GM12878 (cell line): ENCODE data around the gene TCP11X2. TPM values are rescaled to one million over a fixed set of nuclear protein-coding genes. Genes with fewer than 3 reads are reported as not detected.
A peak's percentile ranks its signal among the peaks of the same experiment; 100 is the strongest.
"Not testable (repeated sequence)": the region's sequence is repeated elsewhere in the genome, so short reads cannot be mapped to it uniquely, and the experiment has no call there.

ENCODE experiments used
- ATAC-seq: fragments of 200-7000 bp; cut with Tn5 transposase; 3 replicates; pipeline ENCODE4 v1.9.1; 2020; ENCODE audit warnings: mild to moderate bottlenecking, moderate library complexity
- Bru-seq: library from RNA; stranded (reverse); fragments of 400-500 nt; gene quantifications from one replicate; lab custom pipeline; 2021; lab: Mats Ljungman, UMichigan
- BruChase-seq, 2 experiments: library from RNA; stranded (reverse); fragments of 400-500 nt; gene quantifications; one replicate each; lab custom pipeline; 2021; lab: Mats Ljungman, UMichigan
- BruUV-seq: library from RNA; stranded (reverse); fragments of 400-500 nt; replicated peaks from 2 replicates; lab custom pipeline; 2021; lab: Mats Ljungman, UMichigan
- CTCF ChIA-PET: fragments of 300-600 bp; sonication (Branson Sonifier 250); formaldehyde crosslinking; extraction: SDS; loops from one replicate; lab custom pipeline; 2021; ENCODE audit warnings: inconsistent platforms; lab: Yijun Ruan, JAX
- POLR2A ChIA-PET: fragments of 350-600 bp; formaldehyde crosslinking; extraction: SDS; loops from one replicate; lab custom pipeline; 2021; ENCODE audit warnings: inconsistent platforms; lab: Charles Lee
- RAD21 ChIA-PET: fragments of 300-600 bp; sonication (Branson Sonifier 250); formaldehyde crosslinking; loops from one replicate; lab custom pipeline; 2023; ENCODE audit warnings: antibody characterized with exemption; ENCODE audit not compliant: unreplicated experiment; lab: Charles Lee
- SMC1A ChIA-PET: fragments of 300-600 bp; sonication (Branson Sonifier 250); formaldehyde crosslinking; loops from one replicate; lab custom pipeline; 2023; ENCODE audit not compliant: unreplicated experiment, uncharacterized antibody; lab: Charles Lee
- DNase-seq: peaks from one replicate; pipeline ENCODE4 v3.0.0-alpha.2; 2011; ENCODE audit warnings: low read depth, low spot score
- FAIRE-seq: peaks from 3 replicates; lab custom pipeline; 2011; peaks lifted over from hg19 to GRCh38; lab: Jason Lieb, UNC
- H2AFZ ChIP-seq: 2 replicates; pipeline ENCODE4 v1.6.0; 2011; ENCODE audit warnings: low read depth, low read length, control low read depth; ENCODE audit not compliant: control insufficient read depth
- H3K27ac ChIP-seq: 2 replicates; pipeline ENCODE4 v1.5.1; 2011; ENCODE audit warnings: control low read depth; ENCODE audit not compliant: control insufficient read depth, insufficient read depth
- H3K27me3 ChIP-seq, 2 experiments: replicated peaks in 1 of 2; 2 replicates each; pipeline versions ENCODE4 v1.6.0 to v1.6.1; 2011; ENCODE audit warnings: low read length in 1 of 2; ENCODE audit not compliant: control insufficient read depth in 2 of 2, insufficient read depth in 2 of 2
- H3K36me3 ChIP-seq, 2 experiments: 2 replicates each; pipeline ENCODE4 v1.5.1; 2011; ENCODE audit warnings: low read length in 1 of 2; ENCODE audit not compliant: control insufficient read depth in 2 of 2, insufficient read depth in 2 of 2
- H3K4me1 ChIP-seq: 2 replicates; pipeline ENCODE4 v1.6.1; 2011; ENCODE audit warnings: mild to moderate bottlenecking, low read length, moderate library complexity, mixed read lengths; ENCODE audit not compliant: control insufficient read depth, insufficient read depth
- H3K4me2 ChIP-seq: 2 replicates; pipeline ENCODE4 v1.6.0; 2011; ENCODE audit warnings: control low read depth; ENCODE audit not compliant: control insufficient read depth, insufficient read depth
- H3K4me3 ChIP-seq: fragments of 200-600 bp; sonication (generic); 2 replicates; pipeline ENCODE4 v1.5.1; 2016
- H3K79me2 ChIP-seq: 2 replicates; pipeline ENCODE4 v1.6.0; 2011; ENCODE audit warnings: low read length; ENCODE audit not compliant: control insufficient read depth, insufficient read depth
- H3K9ac ChIP-seq: 2 replicates; pipeline ENCODE4 v1.8.0; 2011; ENCODE audit warnings: low read length, control low read depth, mixed read lengths; ENCODE audit not compliant: control insufficient read depth, insufficient read depth
- H3K9me3 ChIP-seq: replicated peaks from 3 replicates; pipeline ENCODE4 v1.5.1; 2011; ENCODE audit warnings: mild to moderate bottlenecking, low read length; ENCODE audit not compliant: control insufficient read depth, insufficient read depth
- H4K20me1 ChIP-seq: 2 replicates; pipeline ENCODE4 v1.6.0; 2011; ENCODE audit not compliant: control insufficient read depth, insufficient read depth
- IRF3 ChIP-seq: fragments of 450-650 bp; IDR thresholded peaks from 2 replicates; pipeline ENCODE4 v1.6.1; 2014; ENCODE audit warnings: mild to moderate bottlenecking
- NFXL1 ChIP-seq: fragments of 450-650 bp; IDR thresholded peaks from 2 replicates; pipeline ENCODE4 v1.6.1; 2017; ENCODE audit warnings: antibody characterized with exemption, mild to moderate bottlenecking, borderline replicate concordance
- RAD21 ChIP-seq: IDR thresholded peaks from 2 replicates; pipeline ENCODE4 v1.6.1; 2011; ENCODE audit warnings: mild to moderate bottlenecking, low read depth, low read length, moderate library complexity; ENCODE audit not compliant: insufficient read depth
- ZBTB40 ChIP-seq: fragments of 450-650 bp; IDR thresholded peaks from 2 replicates; pipeline ENCODE4 v1.6.1; 2016; ENCODE audit warnings: mild to moderate bottlenecking, moderate library complexity, borderline replicate concordance
- ZNF207 ChIP-seq: fragments of 450-650 bp; IDR thresholded peaks from 2 replicates; pipeline ENCODE4 v1.6.1; 2014; ENCODE audit warnings: antibody characterized with exemption, mild to moderate bottlenecking, borderline replicate concordance
- ZNF274 ChIP-seq: IDR thresholded peaks from one replicate; pipeline ENCODE4 v1.8.0; 2011; ENCODE audit not compliant: insufficient read length, insufficient read depth
- WGBS: methylation state at CpG from one replicate; pipeline ENCODE4 v1.1.6; 2016; ENCODE audit warnings: low lambda C conversion rate; ENCODE audit not compliant: insufficient replicate concordance, insufficient coverage; ENCODE audit errors: missing lambda C conversion rate; 5-methylcytosine and 5-hydroxymethylcytosine counted together
- in situ Hi-C: fragments of 300-500 bp; cut with MboI; formaldehyde crosslinking; loops from 9 replicates; pipeline ENCODE4 v1.14.3; 2018; ENCODE audit warnings: mixed read lengths
- intact Hi-C: fragments of 100-400 bp; cut with micrococcal nuclease; formaldehyde crosslinking; loops from one replicate; pipeline ENCODE4 v1.14.2; 2022; ENCODE audit not compliant: unreplicated experiment
- long read RNA-seq, 2 experiments: library from polyadenylated mRNA; unstranded; transcript quantifications; one replicate each; pipeline ENCODE4 v2.0.0, GENCODE V29; 2019 to 2020
- polyA minus RNA-seq, 3 experiments: library from RNA; depleted of rRNA, polyadenylated mRNA; stranded (reverse); fragments of >200 nt; gene quantifications; 2 replicates each; pipeline ENCODE4 v1.2.3, GENCODE V29; 2011
- polyA plus RNA-seq, 11 experiments: library from polyadenylated mRNA; depleted of rRNA in 4 of 11; unstranded in 6 of 11; stranded (reverse) in 5 of 11; fragments of >200 nt; fragmentation: Nextera tagmentation in 4 of 11; fragmentation: Illumina TruSeq in 1 of 11; extraction: Ambion mirVana in 4 of 11; extraction: Trizol in 1 of 11; gene quantifications; 1 replicate in 1 of 11; 2 replicates in 10 of 11; pipeline versions ENCODE4 v1.2.1 to v1.2.3, GENCODE V29; 2011 to 2016; ENCODE audit warnings: inconsistent platforms in 2 of 11, missing spikeins in 2 of 11, low read depth in 1 of 11
- total RNA-seq, 4 experiments: library from RNA; depleted of rRNA in 3 of 4; stranded (reverse); fragments of >200 nt in 3 of 4; fragmentation: Illumina TruSeq in 1 of 4; extraction: Trizol in 1 of 4; gene quantifications; 2 replicates each; pipeline versions ENCODE4 v1.2.1 to v1.2.3, GENCODE V29; 2013 to 2021

TCP11X2 gene
- total RNA-seq (2013; cell fraction: nucleolus; rRNA removed): not detected in 2 replicates
- not detected in 2 replicates for total RNA-seq (2014; rRNA removed)
- not detected in 2 replicates for total RNA-seq (2014; rRNA removed; fragmentation: Illumina TruSeq; extraction: Trizol)
- total RNA-seq (2021): not detected in 2 replicates
- polyA plus RNA-seq (2011; ENCODE audit: low read depth): not detected
- not detected in 2 replicates for polyA plus RNA-seq (2011; rRNA removed)
- polyA plus RNA-seq (2011; cell fraction: cytosol; rRNA removed): not detected in 2 replicates
- polyA plus RNA-seq (2011; cell fraction: nucleus; rRNA removed): not detected in 2 replicates
- not detected in 2 replicates for polyA plus RNA-seq (2012)
- not detected in 2 replicates for polyA plus RNA-seq (2014; fragmentation: Illumina TruSeq; extraction: Trizol)
- polyA plus RNA-seq (2014; fragmentation: Nextera tagmentation; extraction: Ambion mirVana): not detected
- not detected in 2 replicates for polyA plus RNA-seq (2014; rRNA removed)
- not detected for polyA plus RNA-seq (2016; fragmentation: Nextera tagmentation; extraction: Ambion mirVana)
- not detected in 2 replicates for polyA minus RNA-seq (2011; rRNA and poly(A)+ RNA removed)
- polyA minus RNA-seq (2011; cell fraction: cytosol; rRNA and poly(A)+ RNA removed): not detected in 2 replicates
- polyA minus RNA-seq (2011; cell fraction: nucleus; rRNA and poly(A)+ RNA removed): not detected in 2 replicates
- not detected for Bru-seq, nascent RNA
- BruChase-seq, experiment 1, labeled RNA remaining after a 6-hour chase: not detected
- BruChase-seq, experiment 2, labeled RNA remaining after a 2-hour chase: not detected
- long read RNA-seq, experiment 1: 0 reads
- long read RNA-seq, experiment 2: 0 reads

DNA sequence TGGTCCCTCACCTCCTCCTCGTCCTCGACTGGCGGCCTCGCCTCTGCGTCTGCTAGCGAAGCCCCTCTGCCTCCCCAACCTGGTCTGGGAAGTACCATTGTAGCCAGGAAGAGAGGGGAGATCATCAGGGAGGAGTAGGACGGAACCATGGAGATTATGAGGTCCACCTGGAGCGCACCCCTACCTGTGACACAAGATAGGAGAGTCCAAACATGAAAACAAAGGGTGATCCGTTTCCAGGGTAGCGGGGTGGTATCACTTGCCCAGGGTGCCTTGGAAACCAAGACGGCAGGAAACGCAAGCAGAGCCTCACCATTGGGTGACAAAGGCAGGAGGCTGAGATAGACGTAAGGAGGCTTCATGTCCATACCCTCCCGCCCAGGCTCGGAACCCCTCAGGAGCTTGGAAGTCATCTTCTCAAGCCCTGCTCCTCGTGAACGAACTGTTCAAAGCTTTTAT, at the start of gene TCP11X2:
TSS of gene TCP11X2 (minus strand) at position 51 of the 459 bp plus-strand sequence.
- POLR2A ChIA-PET, H3K4me2 ChIP-seq, H3K27me3 ChIP-seq, in situ Hi-C loops, intact Hi-C loops, H3K36me3 ChIP-seq, FAIRE-seq, ATAC-seq, H3K4me1 ChIP-seq, H3K9me3 ChIP-seq, H4K20me1 ChIP-seq, RAD21 ChIA-PET, SMC1A ChIA-PET, H2AFZ ChIP-seq, H3K27ac ChIP-seq, H3K79me2 ChIP-seq, DNase-seq, H3K9ac ChIP-seq, H3K4me3 ChIP-seq, CTCF ChIA-PET, BruUV-seq: not testable (repeated sequence)
- WGBS: 37% methylated on average over 6 of the region's 17 CpGs

GRCh38 chrX:102517326-102517725, 45.7 kb upstream of the TCP11X2 start:
- Histone ChIP-seq H3K27ac (no peak overlapping the region), H3K4me1 (no peaks in the 10 kb centered on the region), H2AFZ (no peak overlapping the region), H4K20me1 (no peaks in the 10 kb centered on the region), H3K4me3 (no peak overlapping the region), H3K36me3 (no peaks in the 10 kb centered on the region), H3K27me3 (no peaks in the 10 kb centered on the region), H3K79me2 (no peaks in the 10 kb centered on the region), H3K9ac (no peak overlapping the region), H3K4me2 (no peak overlapping the region), H3K9me3 (no peaks in the 10 kb centered on the region)
- intact Hi-C loops: loop anchor here (5.0 kb wide), 1 partner anchor 345 kb away; no protein-coding TSS in a partner anchor
- ChIA-PET RAD21 (no interaction called here), POLR2A (no interaction called here), CTCF (no interaction called here), SMC1A (no interaction called here)
- ATAC-seq: no peak
- DNase-seq: no peak
- FAIRE-seq: no peak
- WGBS: 50% methylated on average over 7 of the region's 7 CpGs
- BruUV-seq: no TSS peak
- in situ Hi-C loops: no loop called here
- no peak for TF ChIP-seq ZNF207
- no peak for TF ChIP-seq ZNF274
- 0 out of 2 replicates have a peak, but pooled peaks have one; percentile 12 for TF ChIP-seq RAD21
- TF ChIP-seq ZBTB40: no peak
- TF ChIP-seq NFXL1: no peak
- no peak for TF ChIP-seq IRF3
